Dendritic cell treated with granulocyte-macrophage colony-stimulating factor and Interleukin-4, amounts not matched to agents 40 ng/mL and 50 ng/mL, for 4 days (primary cell): ENCODE data around the gene RHOBTB3.

Experiments
- H3K27ac Mint-ChIP-seq: one replicate; pipeline ENCODE4 v1.8.0; 2022; ENCODE audit warnings: mild to moderate bottlenecking, mixed read lengths
- H3K27me3 Mint-ChIP-seq: one replicate; pipeline ENCODE4 v1.8.0; 2022; ENCODE audit warnings: mild to moderate bottlenecking, mixed read lengths
- H3K36me3 Mint-ChIP-seq: one replicate; pipeline ENCODE4 v1.8.0; 2022; ENCODE audit warnings: low read depth, mixed read lengths
- H3K4me1 Mint-ChIP-seq: one replicate; pipeline ENCODE4 v1.8.0; 2022; ENCODE audit warnings: low read depth, mixed read lengths
- H3K4me3 Mint-ChIP-seq: one replicate; pipeline ENCODE4 v1.8.0; 2022; ENCODE audit warnings: mild to moderate bottlenecking, moderate library complexity, mixed read lengths
- H3K9me3 Mint-ChIP-seq: one replicate; pipeline ENCODE4 v1.8.0; 2022; ENCODE audit warnings: mixed read lengths
- intact Hi-C: fragments of 100-400 bp; cut with micrococcal nuclease; formaldehyde crosslinking; loops from one replicate; pipeline ENCODE4 v1.15.0; 2022

The RHOBTB3 gene

GRCh38 chr5:95840956-95841705 is 110.0 kb downstream of the RHOBTB3 start:
- Mint-ChIP-seq H3K27ac (peak overlapping the region; percentile 88), H3K9me3 (no peaks in the 10 kb centered on the region), H3K4me1 (peaks cover 78% of the 10 kb centered on the region), H3K27me3 (no peaks in the 10 kb centered on the region), H3K36me3 (no peaks in the 10 kb centered on the region), H3K4me3 (no peak overlapping the region)
- intact Hi-C loops: loop anchor here (5.0 kb wide), 2 partner anchors 34 to 284 kb away; partner anchors contain the start of gene ARSK

- H3K4me1 Mint-ChIP-seq: peaks cover 71% of the 10 kb centered on the region
- intact Hi-C loops: loop anchor here (2.0 to 5.0 kb wide), 4 partner anchors 17 to 285 kb away; partner anchors contain the start of genes ARSK and RFESD
- H3K27ac Mint-ChIP-seq: peak overlapping the region; percentile 88
- no peaks in the 10 kb centered on the region for H3K36me3 Mint-ChIP-seq
- H3K27me3 Mint-ChIP-seq: no peaks in the 10 kb centered on the region
- no peaks in the 10 kb centered on the region for H3K9me3 Mint-ChIP-seq
- no peak overlapping the region for H3K4me3 Mint-ChIP-seq
Measured at GRCh38 chr5:95841914-95842812, 111.0 kb downstream of the RHOBTB3 start.

- peaks cover 2% of the 10 kb centered on the region for H3K27me3 Mint-ChIP-seq
- H3K27ac Mint-ChIP-seq: peak overlapping the region; percentile 88
- peaks cover 65% of the 10 kb centered on the region for H3K4me1 Mint-ChIP-seq
- intact Hi-C loops: loop anchor here (1.0 to 5.0 kb wide), 5 partner anchors 18 to 286 kb away; partner anchors contain the start of genes ARSK and RFESD
- H3K9me3 Mint-ChIP-seq: no peaks in the 10 kb centered on the region
- no peaks in the 10 kb centered on the region for H3K36me3 Mint-ChIP-seq
- no peak overlapping the region for H3K4me3 Mint-ChIP-seq
Measured at GRCh38 chr5:95842854-95843544, 111.9 kb downstream of the RHOBTB3 start.

- peak overlapping the region; percentile 88 for H3K27ac Mint-ChIP-seq
- H3K4me1 Mint-ChIP-seq: peaks cover 60% of the 10 kb centered on the region
- H3K36me3 Mint-ChIP-seq: no peaks in the 10 kb centered on the region
- H3K9me3 Mint-ChIP-seq: no peaks in the 10 kb centered on the region
- intact Hi-C loops: loop anchor here (1.0 to 5.0 kb wide), 5 partner anchors 19 to 286 kb away; partner anchors contain the start of genes ARSK and RFESD
- H3K27me3 Mint-ChIP-seq: peaks cover 3% of the 10 kb centered on the region
- no peak overlapping the region for H3K4me3 Mint-ChIP-seq
Measured at GRCh38 chr5:95843733-95844223, 112.6 kb downstream of the RHOBTB3 start.

- intact Hi-C loops: no loop called here
- H3K9me3 Mint-ChIP-seq: no peaks in the 10 kb centered on the region
Measured at GRCh38 chr5:95845391-95845790, 114.3 kb downstream of the RHOBTB3 start.

More at GRCh38 chr5:95845391-95845790, 114.3 kb downstream of the RHOBTB3 start:
- H3K27ac Mint-ChIP-seq: peak overlapping the region; percentile 12
- no peaks in the 10 kb centered on the region for H3K36me3 Mint-ChIP-seq
- H3K27me3 Mint-ChIP-seq: peaks cover 3% of the 10 kb centered on the region
- H3K4me3 Mint-ChIP-seq: no peak overlapping the region
- peaks cover 45% of the 10 kb centered on the region for H3K4me1 Mint-ChIP-seq
